ENCODE results near the gene SSR3.

The SSR3 gene

GRCh38 chr3:156491192-156491591, 63.7 kb downstream of the SSR3 start:
- no peak for DNase-seq
